OCI-LY1 (cell line): ENCODE results near the gene PPARD.

ENCODE experiments used
- EZH2 ChIP-seq: fragments of 200-600 bp; sonication (generic), shearing (Covaris generic); IDR thresholded peaks from 2 replicates; pipeline ENCODE4 v1.8.0; 2017; ENCODE audit warnings: borderline replicate concordance, mixed run types, mild to moderate bottlenecking, antibody characterized with exemption, low read length, moderate library complexity, mixed read lengths
- TF ChIP-seq, protein P1 (sequence below): fragments of 200-600 bp; sonication (generic), shearing (Covaris generic); IDR thresholded peaks from 2 replicates; pipeline ENCODE4 v1.5.1; 2017; ENCODE audit warnings: mild to moderate bottlenecking, antibody characterized with exemption, low read length, moderate library complexity, mixed read lengths

DNA sequence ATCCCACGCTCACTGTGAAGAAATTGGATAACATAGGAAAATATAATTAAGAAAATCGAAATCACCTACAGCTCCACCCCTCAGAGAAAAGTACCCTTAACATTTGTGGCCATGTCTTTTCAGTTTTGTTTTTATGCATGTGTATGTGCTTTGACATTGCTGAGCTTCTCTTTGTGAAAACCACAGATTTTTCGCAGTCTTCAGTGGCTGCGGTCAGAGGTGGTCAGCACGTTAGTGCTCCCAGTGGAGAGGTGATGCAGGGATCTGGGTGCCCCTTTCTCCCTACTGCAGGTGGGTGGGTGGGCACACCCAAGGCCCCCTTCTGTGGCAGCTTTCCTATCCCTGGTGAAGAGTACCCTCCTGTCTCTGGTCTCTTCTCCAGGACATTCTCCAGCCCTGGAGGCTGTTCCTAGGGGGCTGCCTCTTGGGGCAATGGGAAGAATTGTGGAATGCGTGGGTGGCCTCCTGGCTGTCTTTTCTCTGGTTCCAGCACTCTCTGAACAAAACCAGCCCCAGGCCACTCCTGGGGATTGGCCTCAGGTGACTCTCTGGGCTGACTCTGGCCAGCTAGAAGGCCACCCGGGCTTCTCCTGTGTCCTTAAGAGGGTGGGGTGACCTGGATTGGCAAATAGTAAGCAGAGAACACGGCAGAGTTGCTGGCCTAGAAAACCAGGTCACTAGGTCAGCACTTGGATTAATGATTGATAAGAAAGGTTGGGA lies 59.9 kb downstream of the PPARD start:
- TF ChIP-seq, protein P1, sequence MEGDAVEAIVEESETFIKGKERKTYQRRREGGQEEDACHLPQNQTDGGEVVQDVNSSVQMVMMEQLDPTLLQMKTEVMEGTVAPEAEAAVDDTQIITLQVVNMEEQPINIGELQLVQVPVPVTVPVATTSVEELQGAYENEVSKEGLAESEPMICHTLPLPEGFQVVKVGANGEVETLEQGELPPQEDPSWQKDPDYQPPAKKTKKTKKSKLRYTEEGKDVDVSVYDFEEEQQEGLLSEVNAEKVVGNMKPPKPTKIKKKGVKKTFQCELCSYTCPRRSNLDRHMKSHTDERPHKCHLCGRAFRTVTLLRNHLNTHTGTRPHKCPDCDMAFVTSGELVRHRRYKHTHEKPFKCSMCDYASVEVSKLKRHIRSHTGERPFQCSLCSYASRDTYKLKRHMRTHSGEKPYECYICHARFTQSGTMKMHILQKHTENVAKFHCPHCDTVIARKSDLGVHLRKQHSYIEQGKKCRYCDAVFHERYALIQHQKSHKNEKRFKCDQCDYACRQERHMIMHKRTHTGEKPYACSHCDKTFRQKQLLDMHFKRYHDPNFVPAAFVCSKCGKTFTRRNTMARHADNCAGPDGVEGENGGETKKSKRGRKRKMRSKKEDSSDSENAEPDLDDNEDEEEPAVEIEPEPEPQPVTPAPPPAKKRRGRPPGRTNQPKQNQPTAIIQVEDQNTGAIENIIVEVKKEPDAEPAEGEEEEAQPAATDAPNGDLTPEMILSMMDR, result no peak
- TF ChIP-seq EZH2, result no peak
